IPS-18c (cell line): Measurements from ENCODE around the gene TEKT4.
"Not testable (repeated sequence)": the region's sequence is repeated elsewhere in the genome, so short reads cannot be mapped to it uniquely, and the experiment has no call there.

Experiments
- H3K4me3 ChIP-seq: 2 replicates; pipeline ENCODE4 v1.7.0; 2013; ENCODE audit warnings: low read depth, mild to moderate bottlenecking, low read length, moderate library complexity; ENCODE audit not compliant: insufficient read depth
- H3K9me3 ChIP-seq: one replicate; pipeline ENCODE4 v1.6.1; 2013; ENCODE audit warnings: mild to moderate bottlenecking, low read length, moderate library complexity; ENCODE audit not compliant: control insufficient read depth, insufficient read depth

TEKT4 gene

GRCh38 chr2:94874277-94874997, 3.2 kb downstream of the TEKT4 start:
- no peak overlapping the region; the same call in 1 of the 2 replicates for H3K4me3 ChIP-seq
- peaks cover 4% of the 10 kb centered on the region for H3K9me3 ChIP-seq

- Histone ChIP-seq H3K9me3 (peaks cover 4% of the 10 kb centered on the region), H3K4me3 (no peak overlapping the region)
Measured at GRCh38 chr2:94875064-94875819, 4.0 kb downstream of the TEKT4 start.

GRCh38 chr2:94875820-94876522, 4.7 kb downstream of the TEKT4 start:
- no peak overlapping the region for H3K4me3 ChIP-seq
- peaks cover 4% of the 10 kb centered on the region for H3K9me3 ChIP-seq

- no peak overlapping the region for H3K4me3 ChIP-seq
- peaks cover 4% of the 10 kb centered on the region for H3K9me3 ChIP-seq
Measured at GRCh38 chr2:94876523-94876863, 5.3 kb downstream of the TEKT4 start.

- peaks cover 4% of the 10 kb centered on the region for H3K9me3 ChIP-seq
- no peak overlapping the region for H3K4me3 ChIP-seq
Measured at GRCh38 chr2:94877129-94877528, 5.9 kb downstream of the TEKT4 start.

GRCh38 chr2:94878575-94878974, 7.3 kb downstream of the TEKT4 start:
- H3K9me3 ChIP-seq, H3K4me3 ChIP-seq: not testable (repeated sequence)

GRCh38 chr2:94879314-94879981, 8.2 kb downstream of the TEKT4 start:
- Histone ChIP-seq H3K4me3 (no peak overlapping the region), H3K9me3 (no peaks in the 10 kb centered on the region)

GRCh38 chr2:94879982-94880377, 8.8 kb downstream of the TEKT4 start:
- Histone ChIP-seq H3K9me3 (no peaks in the 10 kb centered on the region), H3K4me3 (no peak overlapping the region)

GRCh38 chr2:94880507-94880906, 9.3 kb downstream of the TEKT4 start:
- no peaks in the 10 kb centered on the region for H3K9me3 ChIP-seq

GRCh38 chr2:94881070-94881469, 9.8 kb downstream of the TEKT4 start:
- Histone ChIP-seq H3K9me3 (no peaks in the 10 kb centered on the region), H3K4me3 (no peak overlapping the region)

More at GRCh38 chr2:94880507-94880906, 9.3 kb downstream of the TEKT4 start:
- no peak overlapping the region for H3K4me3 ChIP-seq

GRCh38 chr2:94890234-94890633, 19.0 kb downstream of the TEKT4 start:
- no peaks in the 10 kb centered on the region for H3K9me3 ChIP-seq
- H3K4me3 ChIP-seq = no peak overlapping the region

GRCh38 chr2:94895273-94895672, 24.0 kb downstream of the TEKT4 start:
- H3K4me3 ChIP-seq, H3K9me3 ChIP-seq: not testable (repeated sequence)

GRCh38 chr2:94906976-94907375, 35.7 kb downstream of the TEKT4 start:
- not testable (repeated sequence) for H3K4me3 ChIP-seq, H3K9me3 ChIP-seq

GRCh38 chr2:94923196-94923595, 52.0 kb downstream of the TEKT4 start:
- H3K9me3 ChIP-seq = no peaks in the 10 kb centered on the region
- H3K4me3 ChIP-seq = no peak overlapping the region

GRCh38 chr2:94924999-94925398, 53.8 kb downstream of the TEKT4 start:
- not testable (repeated sequence) for H3K4me3 ChIP-seq, H3K9me3 ChIP-seq
